HG03457 (cell line): ENCODE measurements around the gene MKKS.

Experiments used
- ATAC-seq: cut with Tn5 transposase; IDR thresholded peaks from one replicate; pipeline ENCODE4 v1.9.1; 2021; ENCODE audit warnings: moderate number of reproducible peaks; ENCODE audit not compliant: unreplicated experiment

Gene MKKS

GRCh38 chr20:10371467-10371866 is 62.6 kb downstream of the MKKS start:
- ATAC-seq = no peak

- no peak for ATAC-seq
These were observed 63.7 kb downstream of the MKKS start for GRCh38 chr20:10370091-10370887.

- ATAC-seq = no peak
These were observed 64.3 kb downstream of the MKKS start for GRCh38 chr20:10369723-10370090.

- ATAC-seq = no peak
These were observed 65.3 kb downstream of the MKKS start for GRCh38 chr20:10368702-10369041.

- no peak for ATAC-seq
These were observed 65.9 kb downstream of the MKKS start for GRCh38 chr20:10367943-10368701.

GRCh38 chr20:10367693-10367942 is 66.4 kb downstream of the MKKS start:
- no peak for ATAC-seq

GRCh38 chr20:10366898-10367692 is 66.9 kb downstream of the MKKS start:
- ATAC-seq = no peak

- ATAC-seq = no peak
These were observed 71.3 kb downstream of the MKKS start for GRCh38 chr20:10362674-10363073.

- ATAC-seq = no peak
These were observed 73.1 kb downstream of the MKKS start for GRCh38 chr20:10360878-10361277.

GRCh38 chr20:10359621-10360040 is 74.4 kb downstream of the MKKS start:
- ATAC-seq = no peak

- no peak for ATAC-seq
These were observed 76.0 kb downstream of the MKKS start for GRCh38 chr20:10357974-10358373.

GRCh38 chr20:10357061-10357708 is 76.8 kb downstream of the MKKS start:
- ATAC-seq = no peak

GRCh38 chr20:10356628-10357027 is 77.4 kb downstream of the MKKS start:
- no peak for ATAC-seq

GRCh38 chr20:10352934-10353824 is 80.8 kb downstream of the MKKS start:
- no peak for ATAC-seq
